ENCODE data around the gene TMEM128.

GRCh38 chr4:4269331-4269731 lies 21.3 kb upstream of the TMEM128 start:
- TF ChIP-seq, protein P1, sequence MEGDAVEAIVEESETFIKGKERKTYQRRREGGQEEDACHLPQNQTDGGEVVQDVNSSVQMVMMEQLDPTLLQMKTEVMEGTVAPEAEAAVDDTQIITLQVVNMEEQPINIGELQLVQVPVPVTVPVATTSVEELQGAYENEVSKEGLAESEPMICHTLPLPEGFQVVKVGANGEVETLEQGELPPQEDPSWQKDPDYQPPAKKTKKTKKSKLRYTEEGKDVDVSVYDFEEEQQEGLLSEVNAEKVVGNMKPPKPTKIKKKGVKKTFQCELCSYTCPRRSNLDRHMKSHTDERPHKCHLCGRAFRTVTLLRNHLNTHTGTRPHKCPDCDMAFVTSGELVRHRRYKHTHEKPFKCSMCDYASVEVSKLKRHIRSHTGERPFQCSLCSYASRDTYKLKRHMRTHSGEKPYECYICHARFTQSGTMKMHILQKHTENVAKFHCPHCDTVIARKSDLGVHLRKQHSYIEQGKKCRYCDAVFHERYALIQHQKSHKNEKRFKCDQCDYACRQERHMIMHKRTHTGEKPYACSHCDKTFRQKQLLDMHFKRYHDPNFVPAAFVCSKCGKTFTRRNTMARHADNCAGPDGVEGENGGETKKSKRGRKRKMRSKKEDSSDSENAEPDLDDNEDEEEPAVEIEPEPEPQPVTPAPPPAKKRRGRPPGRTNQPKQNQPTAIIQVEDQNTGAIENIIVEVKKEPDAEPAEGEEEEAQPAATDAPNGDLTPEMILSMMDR (IDR thresholded peaks at IDR 0.05) = no peak
- no peak for TF ChIP-seq POLR2A (IDR thresholded peaks at IDR 0.05)
